ENCODE measurements around the gene SIRPA. TPM values are rescaled to one million over a fixed set of nuclear protein-coding genes. Genes with fewer than 3 reads are reported as not detected.

Gene SIRPA
- total and polyA plus RNA-seq, 8 donors = 7.2 to 25.8 (median 9.0) TPM

GRCh38 chr20:1930165-1930564 is 35.0 kb downstream of the SIRPA start:
- FAIRE-seq (no peak), DNase-seq (peak in 1 of 6 donors; percentile 23), ATAC-seq (no peak)
- Histone ChIP-seq H3K9me3 (no peaks in the 10 kb centered on the region), H3K4me1 (no peaks in the 10 kb centered on the region), H3K4me3 (no peak overlapping the region), H3K27me3 (no peaks in the 10 kb centered on the region), H3K27ac (no peak overlapping the region), H3K36me3 (no peaks in the 10 kb centered on the region)
- TF ChIP-seq CTCF (IDR thresholded peaks at IDR 0.05) = no peak
- 30% methylated on average over 6 of the region's 6 CpGs for whole genome bisulfite sequencing, 2 donors
- intact Hi-C loops (cut with DNase I) = no loop called here

- no peaks in the 10 kb centered on the region for H3K9me3 ChIP-seq
- no peak for DNase-seq
- H3K36me3 ChIP-seq = no peaks in the 10 kb centered on the region
- intact Hi-C loops (cut with DNase I) = no loop called here
- H3K27me3 ChIP-seq = no peaks in the 10 kb centered on the region
- no peak for FAIRE-seq
- H3K27ac ChIP-seq = no peak overlapping the region
- ATAC-seq = no peak
- WGBS, 2 donors = 61 to 63% methylated on average over 5 of the region's 5 CpGs
- no peak overlapping the region for H3K4me3 ChIP-seq
- no peak for TF ChIP-seq CTCF (IDR thresholded peaks at IDR 0.05)
- peaks cover 0 to 3% (median 0%) of the 10 kb centered on the region in 3 donors for H3K4me1 ChIP-seq
These were observed 36.6 kb downstream of the SIRPA start for GRCh38 chr20:1931830-1932229.

GRCh38 chr20:1932971-1933370 is 37.8 kb downstream of the SIRPA start:
- no peak overlapping the region for H3K4me3 ChIP-seq
- no peak for ATAC-seq
- no peak for TF ChIP-seq CTCF (IDR thresholded peaks at IDR 0.05)
- intact Hi-C loops (cut with DNase I) = no loop called here
- peaks cover 0 to 3% (median 0%) of the 10 kb centered on the region in 3 donors for H3K4me1 ChIP-seq
- H3K27me3 ChIP-seq = no peaks in the 10 kb centered on the region
- no peak for FAIRE-seq
- peak overlapping the region in 1 of 4 donors; percentile 14 for H3K27ac ChIP-seq
- no peak for DNase-seq
- 49 to 71% methylated on average over 2 of the region's 2 CpGs for WGBS, 2 donors
- no peaks in the 10 kb centered on the region for H3K36me3 ChIP-seq
- no peaks in the 10 kb centered on the region for H3K9me3 ChIP-seq

- no peak for TF ChIP-seq CTCF (IDR thresholded peaks at IDR 0.05)
- no peak for FAIRE-seq
- H3K4me3 ChIP-seq = no peak overlapping the region
These were observed 38.3 kb downstream of the SIRPA start for GRCh38 chr20:1933465-1933870.

GRCh38 chr20:1934156-1934555 is 38.9 kb downstream of the SIRPA start:
- intact Hi-C loops (cut with DNase I) = no loop called here
- no peaks in the 10 kb centered on the region for H3K36me3 ChIP-seq
- 65 to 83% methylated on average over 1 of the region's 1 CpG for WGBS, 2 donors
- H3K27me3 ChIP-seq = no peaks in the 10 kb centered on the region
- no peak for TF ChIP-seq CTCF (IDR thresholded peaks at IDR 0.05)
- peak overlapping the region in 1 of 4 donors; percentile 9 for H3K27ac ChIP-seq
- no peaks in the 10 kb centered on the region for H3K9me3 ChIP-seq
- H3K4me3 ChIP-seq = no peak overlapping the region
- no peak for DNase-seq
- peaks cover 0 to 3% (median 0%) of the 10 kb centered on the region in 3 donors for H3K4me1 ChIP-seq
- ATAC-seq = peak in 1 of 4 donors; percentile 31
- no peak for FAIRE-seq

More at GRCh38 chr20:1933465-1933870, 38.3 kb downstream of the SIRPA start:
- Histone ChIP-seq H3K36me3 (no peaks in the 10 kb centered on the region), H3K4me1 (peaks cover 0 to 3% (median 0%) of the 10 kb centered on the region in 3 donors), H3K27ac (peak overlapping the region in 1 of 4 donors; percentile 14), H3K27me3 (no peaks in the 10 kb centered on the region), H3K9me3 (no peaks in the 10 kb centered on the region)
- DNase-seq = peak in 4 of 6 donors; percentile 25 to 43 (median 40)
- intact Hi-C loops (cut with DNase I) = no loop called here
- ATAC-seq = peak; percentile 22 to 43 (median 26)
- 22 to 26% methylated on average over 9 of the region's 9 CpGs for WGBS, 2 donors
